DOHH2 (cell line): ENCODE measurements around the gene LRMDA.

ENCODE experiments used
- H3F3A ChIP-seq: fragments of 200-600 bp; sonication (generic), shearing (Covaris generic); 2 replicates; pipeline ENCODE4 v1.6.0; 2016; ENCODE audit warnings: antibody characterized with exemption, mild to moderate bottlenecking; ENCODE audit not compliant: control insufficient read depth, insufficient read depth
- H3K27ac ChIP-seq: fragments of 200-600 bp; sonication (generic); 2 replicates; pipeline ENCODE4 v1.5.1; 2014; ENCODE audit warnings: low read depth, mild to moderate bottlenecking, low read length, moderate library complexity
- H3K27me3 ChIP-seq: fragments of 200-600 bp; sonication (generic); 2 replicates; pipeline ENCODE4 v1.6.1; 2014; ENCODE audit warnings: mild to moderate bottlenecking, low read length, mixed read lengths; ENCODE audit not compliant: control insufficient read depth
- H3K36me3 ChIP-seq: fragments of 200-600 bp; sonication (generic); 2 replicates; pipeline ENCODE4 v1.6.1; 2014; ENCODE audit warnings: mild to moderate bottlenecking, low read length, moderate library complexity, mixed read lengths; ENCODE audit not compliant: control insufficient read depth
- H3K4me1 ChIP-seq: fragments of 200-600 bp; sonication (generic); 2 replicates; pipeline ENCODE4 v1.6.1; 2014; ENCODE audit warnings: mild to moderate bottlenecking, low read length, mixed read lengths; ENCODE audit not compliant: control insufficient read depth
- H3K4me2 ChIP-seq: fragments of 200-600 bp; sonication (generic); 2 replicates; pipeline ENCODE4 v1.6.0; 2014; ENCODE audit warnings: mild to moderate bottlenecking, low read length, moderate library complexity
- H3K4me3 ChIP-seq: fragments of 200-600 bp; sonication (generic); 2 replicates; pipeline ENCODE4 v1.5.1; 2014; ENCODE audit warnings: mild to moderate bottlenecking, low read length, mixed read lengths
- H3K79me2 ChIP-seq: fragments of 200-600 bp; sonication (generic); 2 replicates; pipeline ENCODE4 v1.6.1; 2014; ENCODE audit warnings: mild to moderate bottlenecking, low read length, mixed read lengths; ENCODE audit not compliant: control insufficient read depth
- H3K9me2 ChIP-seq: fragments of 200-600 bp; sonication (generic); replicated peaks from 2 replicates; pipeline ENCODE4 v1.6.1; 2014; ENCODE audit warnings: mild to moderate bottlenecking, low read length, mixed read lengths; ENCODE audit not compliant: control insufficient read depth
- H3K9me3 ChIP-seq: fragments of 200-600 bp; sonication (generic); 2 replicates; pipeline ENCODE4 v1.6.1; 2014; ENCODE audit warnings: antibody characterized with exemption, low read length, mixed read lengths; ENCODE audit not compliant: control insufficient read depth, insufficient read depth
- H4K20me1 ChIP-seq: fragments of 200-600 bp; sonication (generic); 2 replicates; pipeline ENCODE4 v1.6.0; 2014; ENCODE audit warnings: low read depth, mild to moderate bottlenecking, antibody characterized with exemption, low read length, moderate library complexity; ENCODE audit not compliant: control insufficient read depth, insufficient read depth
- EZH2phosphoT487 ChIP-seq: fragments of 200-600 bp; sonication (generic); IDR thresholded peaks from 2 replicates; pipeline ENCODE4 v1.6.1; 2017; ENCODE audit warnings: borderline replicate concordance, mild to moderate bottlenecking, antibody characterized with exemption, low read length, moderate library complexity, mixed read lengths
- TF ChIP-seq, protein P1 (sequence below): fragments of 200-600 bp; sonication (generic); IDR thresholded peaks from one replicate; pipeline ENCODE4 v1.5.1; 2014; ENCODE audit warnings: antibody characterized with exemption, mild to moderate bottlenecking, low read depth, low read length; ENCODE audit not compliant: poor library complexity, severe bottlenecking

LRMDA gene

GRCh38 chr10:75876710-75877109 is 445.3 kb downstream of the LRMDA start:
- H3K9me3 ChIP-seq: no peaks in the 10 kb centered on the region
- H3K4me1 ChIP-seq: no peaks in the 10 kb centered on the region
- no peaks in the 10 kb centered on the region for H3K79me2 ChIP-seq
- no peak for TF ChIP-seq EZH2phosphoT487
- TF ChIP-seq, protein P1, sequence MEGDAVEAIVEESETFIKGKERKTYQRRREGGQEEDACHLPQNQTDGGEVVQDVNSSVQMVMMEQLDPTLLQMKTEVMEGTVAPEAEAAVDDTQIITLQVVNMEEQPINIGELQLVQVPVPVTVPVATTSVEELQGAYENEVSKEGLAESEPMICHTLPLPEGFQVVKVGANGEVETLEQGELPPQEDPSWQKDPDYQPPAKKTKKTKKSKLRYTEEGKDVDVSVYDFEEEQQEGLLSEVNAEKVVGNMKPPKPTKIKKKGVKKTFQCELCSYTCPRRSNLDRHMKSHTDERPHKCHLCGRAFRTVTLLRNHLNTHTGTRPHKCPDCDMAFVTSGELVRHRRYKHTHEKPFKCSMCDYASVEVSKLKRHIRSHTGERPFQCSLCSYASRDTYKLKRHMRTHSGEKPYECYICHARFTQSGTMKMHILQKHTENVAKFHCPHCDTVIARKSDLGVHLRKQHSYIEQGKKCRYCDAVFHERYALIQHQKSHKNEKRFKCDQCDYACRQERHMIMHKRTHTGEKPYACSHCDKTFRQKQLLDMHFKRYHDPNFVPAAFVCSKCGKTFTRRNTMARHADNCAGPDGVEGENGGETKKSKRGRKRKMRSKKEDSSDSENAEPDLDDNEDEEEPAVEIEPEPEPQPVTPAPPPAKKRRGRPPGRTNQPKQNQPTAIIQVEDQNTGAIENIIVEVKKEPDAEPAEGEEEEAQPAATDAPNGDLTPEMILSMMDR: no peak
- no peaks in the 10 kb centered on the region for H3K9me2 ChIP-seq
- no peaks in the 10 kb centered on the region for H3F3A ChIP-seq
- no peak overlapping the region for H3K27ac ChIP-seq
- H4K20me1 ChIP-seq: no peaks in the 10 kb centered on the region
- H3K36me3 ChIP-seq: no peaks in the 10 kb centered on the region
- no peak overlapping the region for H3K4me2 ChIP-seq
- H3K27me3 ChIP-seq: no peaks in the 10 kb centered on the region
- H3K4me3 ChIP-seq: no peak overlapping the region

DNA sequence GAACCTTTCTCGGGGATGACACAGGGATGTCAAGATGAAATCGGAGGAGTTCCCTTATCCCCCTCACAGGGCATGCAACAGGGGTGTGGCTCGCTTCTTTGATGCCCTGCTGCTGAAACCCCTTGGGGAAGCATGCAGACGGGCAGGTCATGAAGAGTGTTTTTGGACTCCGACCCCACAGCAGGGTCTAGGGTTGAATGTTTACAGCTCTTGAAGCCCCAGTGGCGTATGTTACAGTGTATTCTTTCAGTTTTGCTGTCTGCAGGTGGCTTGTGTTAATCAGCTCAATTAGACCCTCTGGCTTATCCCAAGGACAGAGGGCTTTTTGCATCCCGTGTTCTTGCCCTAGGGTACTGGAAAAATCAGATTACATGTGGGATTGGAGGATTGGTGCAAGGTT is 446.5 kb downstream of the LRMDA start:
- Histone ChIP-seq H3K36me3 (no peaks in the 10 kb centered on the region), H3K9me3 (no peaks in the 10 kb centered on the region), H3K4me1 (no peaks in the 10 kb centered on the region), H3K4me2 (no peak overlapping the region), H3K27ac (no peak overlapping the region), H3K9me2 (no peaks in the 10 kb centered on the region), H3K27me3 (no peaks in the 10 kb centered on the region), H4K20me1 (no peaks in the 10 kb centered on the region), H3F3A (no peaks in the 10 kb centered on the region), H3K4me3 (no peak overlapping the region), H3K79me2 (no peaks in the 10 kb centered on the region)
- TF ChIP-seq, protein P1: no peak
- TF ChIP-seq EZH2phosphoT487: no peak

DNA sequence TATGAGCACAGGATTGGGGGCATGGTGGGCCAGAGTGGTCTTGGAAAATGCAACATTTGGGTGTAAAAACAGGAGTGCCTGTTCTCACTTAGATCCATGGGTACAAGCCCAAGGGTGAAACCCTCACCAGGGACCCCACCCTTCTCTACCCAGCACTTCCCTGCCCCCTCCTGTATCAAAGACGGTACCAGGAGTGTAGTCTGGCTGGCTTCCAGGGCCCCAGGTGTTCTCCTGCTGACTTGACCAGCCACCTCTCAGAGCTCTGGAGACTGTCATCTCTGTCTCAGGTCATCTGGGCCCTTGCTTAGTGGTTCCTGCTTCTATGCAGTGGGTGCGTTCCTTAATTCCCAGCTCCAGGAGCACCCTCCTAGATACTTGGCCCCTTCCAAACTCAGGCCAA is 447.2 kb downstream of the LRMDA start:
- H3F3A ChIP-seq: no peaks in the 10 kb centered on the region
- H3K4me2 ChIP-seq: no peak overlapping the region
- no peaks in the 10 kb centered on the region for H3K9me3 ChIP-seq
- no peaks in the 10 kb centered on the region for H3K36me3 ChIP-seq
- no peaks in the 10 kb centered on the region for H4K20me1 ChIP-seq
- H3K9me2 ChIP-seq: no peaks in the 10 kb centered on the region
- no peak for TF ChIP-seq EZH2phosphoT487
- TF ChIP-seq, protein P1: no peak
- no peaks in the 10 kb centered on the region for H3K27me3 ChIP-seq
- H3K79me2 ChIP-seq: no peaks in the 10 kb centered on the region
- no peak overlapping the region for H3K27ac ChIP-seq
- H3K4me3 ChIP-seq: no peak overlapping the region
- H3K4me1 ChIP-seq: no peaks in the 10 kb centered on the region
